Anterior cingulate cortex (tissue), 58 donors: ENCODE measurements around the gene SLC5A12.
"Not testable (repeated sequence)": the region's sequence is repeated elsewhere in the genome, so short reads cannot be mapped to it uniquely, and the experiment has no call there.

ENCODE experiments used
- DNase-seq, 58 donors: peaks; one replicate each; lab custom pipeline; 2025; lab: John Stamatoyannopoulos, UW

The SLC5A12 gene

DNA sequence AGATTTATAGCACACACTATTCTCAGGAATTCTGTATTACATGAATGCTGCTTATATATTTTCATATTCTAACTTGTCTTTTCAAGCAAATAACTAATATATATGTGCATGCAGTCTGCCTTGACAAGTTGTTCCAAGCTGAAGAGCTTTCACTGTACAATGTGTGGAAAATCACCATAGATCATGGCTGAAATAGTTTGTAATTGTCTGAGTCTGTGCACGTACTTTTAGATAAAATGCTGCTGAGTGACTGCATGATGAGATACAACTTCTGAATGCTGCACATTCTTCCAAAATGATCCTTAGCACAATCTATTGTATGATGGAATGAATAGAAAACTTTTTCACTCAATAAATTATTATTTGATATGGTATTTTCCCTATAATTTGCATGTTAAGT is 58.9 kb downstream of the SLC5A12 start:
- no peak for DNase-seq

DNA sequence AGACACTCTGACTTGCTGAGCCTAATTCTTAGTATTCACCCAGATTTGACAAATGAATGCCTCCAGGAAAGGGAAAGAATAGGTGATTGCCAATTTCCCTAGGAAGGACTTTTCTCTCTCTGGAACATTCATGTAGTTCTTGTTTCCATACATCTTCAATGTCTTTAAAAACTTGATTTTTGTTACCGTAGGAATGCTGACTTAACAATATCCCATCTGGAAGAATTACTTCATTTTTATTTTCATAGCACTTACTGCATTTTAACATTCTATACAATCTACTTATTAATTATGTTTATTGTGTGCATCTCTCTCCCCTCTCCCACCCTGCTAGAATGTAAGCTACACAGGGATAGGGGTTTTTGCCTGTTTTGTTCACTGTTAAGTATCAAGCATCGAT is 66.6 kb downstream of the SLC5A12 start:
- DNase-seq = no peak

DNA sequence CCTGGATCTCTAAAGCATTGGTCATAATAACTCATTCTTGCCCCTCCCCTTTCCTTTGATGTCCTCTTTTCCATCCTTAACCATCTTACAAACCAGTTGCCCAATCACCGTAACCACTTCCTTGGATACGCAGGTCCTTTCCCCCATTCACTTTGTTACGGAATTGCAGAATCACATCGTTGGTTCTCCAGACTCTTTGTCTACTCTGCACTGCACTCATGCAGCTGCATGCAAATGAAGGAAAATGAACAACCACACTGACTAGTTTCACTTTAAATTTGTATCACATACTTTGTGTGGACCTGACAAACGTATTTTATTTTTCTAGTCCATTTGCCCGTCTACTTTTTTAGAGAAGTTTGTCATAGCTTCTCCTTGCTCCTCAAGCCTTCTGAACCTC is 69.9 kb downstream of the SLC5A12 start:
- no peak for DNase-seq

- peak in 26 of 58 donors; percentile 1 to 39 (median 8) for DNase-seq
Measured at GRCh38 chr11:26649884-26650283, 72.0 kb downstream of the SLC5A12 start.

DNA sequence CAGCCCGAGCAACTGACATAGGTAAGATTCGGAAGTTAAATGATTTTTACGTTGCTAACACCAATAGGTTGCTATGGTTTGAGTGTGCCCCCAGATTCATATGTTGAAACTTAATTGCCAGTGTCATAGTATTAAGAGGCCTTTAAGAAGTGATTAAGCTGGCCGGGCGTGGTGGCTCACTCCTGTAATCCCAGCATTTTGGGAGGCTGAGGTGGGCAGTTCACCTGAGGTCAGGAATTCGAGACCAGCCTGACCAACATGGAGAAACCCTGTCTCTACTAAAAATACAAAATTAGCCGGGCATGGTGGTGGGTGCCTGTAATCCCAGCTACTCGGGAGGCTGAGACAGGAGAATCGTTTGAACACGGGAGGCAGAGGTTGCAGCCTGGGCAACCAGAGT is 78.5 kb downstream of the SLC5A12 start:
- DNase-seq = not testable (repeated sequence)

DNA sequence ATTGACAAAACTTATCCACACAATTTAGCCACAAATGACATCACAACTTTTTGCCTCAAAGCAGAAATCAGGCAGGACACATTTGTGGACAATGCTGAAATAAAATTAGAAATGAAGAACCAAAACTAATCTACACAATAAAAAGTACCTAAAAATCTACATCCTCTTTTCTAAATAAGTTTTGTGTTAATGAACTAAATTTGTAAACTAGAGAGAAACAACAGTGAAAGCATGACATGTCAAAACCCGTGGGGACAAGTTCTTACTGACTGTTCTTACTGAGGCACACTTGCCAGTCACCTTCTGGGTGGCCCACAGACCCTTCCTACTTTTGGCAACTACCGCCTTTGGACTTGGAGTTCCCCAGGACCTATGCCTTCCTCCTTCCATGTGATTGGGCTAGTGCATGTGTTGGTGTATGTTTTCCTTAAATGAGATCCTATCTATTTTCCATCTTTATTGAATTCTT is 89.1 kb downstream of the SLC5A12 start:
- DNase-seq = no peak

- DNase-seq = no peak
Measured at GRCh38 chr11:26626346-26626745, 95.5 kb downstream of the SLC5A12 start.

DNA sequence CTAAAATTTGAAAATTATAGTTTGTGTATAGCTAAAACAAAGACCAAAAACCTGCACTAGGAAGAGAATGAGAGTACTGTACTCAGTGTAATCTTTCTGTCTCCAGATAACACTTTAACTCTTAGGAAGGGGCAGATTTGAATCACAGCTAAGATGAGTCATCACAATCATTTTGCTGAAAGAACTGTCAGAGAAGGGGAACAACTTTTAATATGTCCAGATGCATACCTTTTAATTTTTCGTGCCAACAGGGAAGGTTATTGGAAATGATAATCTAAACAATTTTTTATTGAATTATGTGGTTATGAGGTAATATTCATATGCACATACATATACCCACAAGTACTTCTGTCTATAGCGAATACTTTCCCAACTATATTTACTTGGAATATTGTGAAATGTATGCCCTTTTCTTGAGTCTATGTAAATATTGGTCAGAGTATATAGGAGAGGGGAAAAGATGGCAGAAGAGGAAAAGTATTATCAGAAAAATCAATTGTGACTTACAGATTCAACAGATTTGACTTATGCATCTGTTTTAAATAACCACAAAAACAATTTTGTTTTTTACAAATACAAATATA is 98.7 kb downstream of the SLC5A12 start:
- no peak for DNase-seq

- DNase-seq = no peak
Measured at GRCh38 chr11:26622181-26622580, 99.7 kb downstream of the SLC5A12 start.

- DNase-seq = no peak
Measured at GRCh38 chr11:26621132-26621531, 100.7 kb downstream of the SLC5A12 start.

GRCh38 chr11:26620282-26621045 is 101.4 kb downstream of the SLC5A12 start:
- DNase-seq = no peak

- no peak for DNase-seq
Measured at GRCh38 chr11:26618441-26618840, 103.4 kb downstream of the SLC5A12 start.
